ENCODE data around the gene PGLYRP2. TPM values are rescaled to one million over a fixed set of nuclear protein-coding genes. Genes with fewer than 3 reads are reported as not detected.

PGLYRP2 gene
- total and polyA plus RNA-seq, 2 donors (not counting 1 experiment from before 2014, with no cell fraction given), result not detected

DNA sequence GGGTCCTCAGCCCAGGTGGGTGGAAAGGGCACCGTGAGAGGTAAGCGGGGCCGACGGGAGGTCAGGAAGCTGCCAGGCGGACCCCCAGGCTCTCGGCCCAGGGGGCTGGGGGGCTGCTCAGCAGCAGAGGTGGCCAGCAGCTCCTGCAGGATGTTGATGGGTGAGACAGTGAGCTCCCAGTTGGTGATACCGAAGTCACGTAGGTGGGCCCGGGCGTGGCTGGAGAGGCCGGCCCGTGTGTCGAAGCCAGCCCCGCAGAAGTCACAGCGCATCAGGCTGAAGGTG lies 42.5 kb downstream of the PGLYRP2 start:
- Histone ChIP-seq H3K27me3 (ENCODE audit: control insufficient read depth, insufficient read depth, low read length) (no peaks in the 10 kb centered on the region), H2AFZ (ENCODE audit: low read length) (no peak overlapping the region), H3K4me3 (replicated peaks in 1 of 4; ENCODE audit: control extremely low read depth in 1 of 4, insufficient read depth in 1 of 4, low read depth in 3 of 4, low read length in 4 of 4) (no peak overlapping the region), H3K27ac (ENCODE audit: insufficient read depth, low read length) (no peak overlapping the region), H4K20me1 (ENCODE audit: control insufficient read depth, extremely low read depth, insufficient read depth, low read length) (no peaks in the 10 kb centered on the region), H3K9ac (ENCODE audit: insufficient read depth, low read length) (no peak overlapping the region), H3K4me1 (ENCODE audit: control insufficient read depth, extremely low read depth, insufficient read depth, low read length) (peaks cover 2% of the 10 kb centered on the region), H3K79me2 (ENCODE audit: control insufficient read depth, insufficient read depth, low read length) (peaks cover 4% of the 10 kb centered on the region), H3K9me3 (ENCODE audit: control insufficient read depth, insufficient read depth, low read depth, low read length) (no peaks in the 10 kb centered on the region), H3K36me3 (ENCODE audit: control insufficient read depth, insufficient read depth, low read length) (no peaks in the 10 kb centered on the region), H3K4me2 (ENCODE audit: extremely low read depth, insufficient read depth, low read length) (no peak overlapping the region)
- DNase-seq (ENCODE audit: low read depth in 2 of 2), result no peak
- TF ChIP-seq EZH2 (IDR thresholded peaks at IDR 0.05; ENCODE audit: low read length, missing control alignments), result no peak
- TF ChIP-seq, protein P1, sequence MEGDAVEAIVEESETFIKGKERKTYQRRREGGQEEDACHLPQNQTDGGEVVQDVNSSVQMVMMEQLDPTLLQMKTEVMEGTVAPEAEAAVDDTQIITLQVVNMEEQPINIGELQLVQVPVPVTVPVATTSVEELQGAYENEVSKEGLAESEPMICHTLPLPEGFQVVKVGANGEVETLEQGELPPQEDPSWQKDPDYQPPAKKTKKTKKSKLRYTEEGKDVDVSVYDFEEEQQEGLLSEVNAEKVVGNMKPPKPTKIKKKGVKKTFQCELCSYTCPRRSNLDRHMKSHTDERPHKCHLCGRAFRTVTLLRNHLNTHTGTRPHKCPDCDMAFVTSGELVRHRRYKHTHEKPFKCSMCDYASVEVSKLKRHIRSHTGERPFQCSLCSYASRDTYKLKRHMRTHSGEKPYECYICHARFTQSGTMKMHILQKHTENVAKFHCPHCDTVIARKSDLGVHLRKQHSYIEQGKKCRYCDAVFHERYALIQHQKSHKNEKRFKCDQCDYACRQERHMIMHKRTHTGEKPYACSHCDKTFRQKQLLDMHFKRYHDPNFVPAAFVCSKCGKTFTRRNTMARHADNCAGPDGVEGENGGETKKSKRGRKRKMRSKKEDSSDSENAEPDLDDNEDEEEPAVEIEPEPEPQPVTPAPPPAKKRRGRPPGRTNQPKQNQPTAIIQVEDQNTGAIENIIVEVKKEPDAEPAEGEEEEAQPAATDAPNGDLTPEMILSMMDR (conservative IDR thresholded peaks at IDR 0.05 in 1 of 2, IDR thresholded peaks at IDR 0.05 in 1 of 2; ENCODE audit: low read depth in 1 of 2, low read length in 2 of 2), result no peak

DNA sequence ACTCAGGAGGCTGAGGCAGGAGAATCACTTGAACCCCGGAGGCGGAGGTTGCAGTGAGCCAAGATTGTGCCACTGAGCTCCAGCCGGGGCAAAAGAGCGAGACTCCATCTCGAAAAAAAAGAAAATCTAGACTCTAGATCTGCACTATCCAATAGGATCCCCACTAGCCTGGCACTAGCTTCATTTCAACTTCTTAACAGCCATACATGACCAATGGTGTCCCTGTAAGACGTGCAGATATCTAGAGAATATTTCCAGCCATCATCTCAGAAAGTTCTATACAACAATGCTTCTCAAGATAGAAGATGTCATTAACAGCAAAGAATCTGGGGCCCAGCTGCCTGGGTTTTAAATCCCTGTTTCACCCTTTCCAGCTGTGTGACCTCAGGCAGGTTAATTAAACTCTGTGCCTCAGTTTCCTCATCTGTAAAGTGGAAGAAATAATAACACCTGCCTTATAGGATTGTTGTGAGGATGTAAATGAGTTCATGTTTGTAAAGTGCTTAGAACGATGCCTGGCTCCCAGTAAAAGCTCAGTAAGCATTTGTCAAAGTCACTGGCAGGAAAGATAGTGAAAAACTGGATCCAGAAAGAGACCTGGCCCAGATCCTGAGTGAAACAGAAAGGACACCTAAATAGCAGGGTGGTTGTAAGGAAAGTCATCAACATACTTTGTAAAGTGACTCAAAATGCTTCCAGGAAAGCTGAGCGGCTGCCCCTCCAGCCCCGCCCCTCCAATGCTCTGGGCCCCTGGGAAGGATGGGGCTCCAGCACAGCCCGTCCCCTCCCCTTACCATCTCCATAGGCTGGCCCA lies 43.1 kb downstream of the PGLYRP2 start:
- Histone ChIP-seq H4K20me1 (ENCODE audit: control insufficient read depth, extremely low read depth, insufficient read depth, low read length) (no peaks in the 10 kb centered on the region), H3K4me1 (ENCODE audit: control insufficient read depth, extremely low read depth, insufficient read depth, low read length) (peaks cover 5% of the 10 kb centered on the region), H3K9me3 (ENCODE audit: control insufficient read depth, insufficient read depth, low read depth, low read length) (no peaks in the 10 kb centered on the region), H2AFZ (ENCODE audit: low read length) (no peak overlapping the region), H3K27ac (ENCODE audit: insufficient read depth, low read length) (no peak overlapping the region), H3K79me2 (ENCODE audit: control insufficient read depth, insufficient read depth, low read length) (peaks cover 10% of the 10 kb centered on the region), H3K9ac (ENCODE audit: insufficient read depth, low read length) (no peak overlapping the region), H3K4me2 (ENCODE audit: extremely low read depth, insufficient read depth, low read length) (no peak overlapping the region), H3K27me3 (ENCODE audit: control insufficient read depth, insufficient read depth, low read length) (no peaks in the 10 kb centered on the region), H3K4me3 (replicated peaks in 1 of 4; ENCODE audit: control extremely low read depth in 1 of 4, insufficient read depth in 1 of 4, low read depth in 3 of 4, low read length in 4 of 4) (no peak overlapping the region), H3K36me3 (ENCODE audit: control insufficient read depth, insufficient read depth, low read length) (no peaks in the 10 kb centered on the region)
- DNase-seq (ENCODE audit: low read depth in 2 of 2), result peak in 1 of 2 donors; percentile 48
- TF ChIP-seq EZH2 (IDR thresholded peaks at IDR 0.05; ENCODE audit: low read length, missing control alignments), result no peak
- TF ChIP-seq, protein P1 (conservative IDR thresholded peaks at IDR 0.05 in 1 of 2, IDR thresholded peaks at IDR 0.05 in 1 of 2; ENCODE audit: low read depth in 1 of 2, low read length in 2 of 2), result no peak

DNA sequence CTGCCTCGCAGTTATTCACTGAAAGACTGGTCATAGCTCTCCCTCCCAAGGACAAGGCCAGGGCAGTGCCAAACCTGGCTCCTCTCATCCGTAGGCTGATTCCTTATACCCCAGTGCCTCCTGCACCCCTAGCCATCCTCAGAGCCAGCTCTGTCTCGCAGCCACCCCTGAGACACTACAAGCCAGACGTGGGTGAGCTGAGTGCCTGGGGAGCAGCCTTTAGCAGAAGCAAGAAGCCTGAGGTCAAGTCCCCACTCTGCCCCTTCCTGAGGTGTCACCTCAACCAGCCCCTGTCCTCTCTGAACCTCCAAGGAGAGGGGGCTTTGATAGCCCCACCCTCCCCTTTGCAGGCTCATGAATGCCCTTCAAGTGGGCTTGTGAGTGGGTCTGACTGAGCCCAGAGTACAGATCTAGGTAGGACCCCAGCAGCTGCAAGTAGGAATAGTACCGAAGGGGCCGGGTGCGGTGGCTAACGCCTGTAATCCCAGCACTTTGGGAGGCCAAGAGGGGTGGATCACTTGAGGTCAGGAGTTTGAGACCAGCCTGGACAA lies 45.7 kb downstream of the PGLYRP2 start:
- no peak for DNase-seq (ENCODE audit: low read depth in 2 of 2)
- Histone ChIP-seq H3K27me3 (ENCODE audit: control insufficient read depth, insufficient read depth, low read length) (no peaks in the 10 kb centered on the region), H3K27ac (ENCODE audit: insufficient read depth, low read length) (no peak overlapping the region), H3K4me2 (ENCODE audit: extremely low read depth, insufficient read depth, low read length) (peak overlapping the region; percentile 17), H2AFZ (ENCODE audit: low read length) (peak overlapping the region; percentile 50), H3K79me2 (ENCODE audit: control insufficient read depth, insufficient read depth, low read length) (peaks cover 35% of the 10 kb centered on the region), H3K36me3 (ENCODE audit: control insufficient read depth, insufficient read depth, low read length) (peaks cover 5% of the 10 kb centered on the region), H3K9ac (ENCODE audit: insufficient read depth, low read length) (no peak overlapping the region), H3K4me3 (replicated peaks in 1 of 4; ENCODE audit: control extremely low read depth in 1 of 4, insufficient read depth in 1 of 4, low read depth in 3 of 4, low read length in 4 of 4) (peak overlapping the region in 2 of 4 experiments; percentile 73 to 78), H3K9me3 (ENCODE audit: control insufficient read depth, insufficient read depth, low read depth, low read length) (no peaks in the 10 kb centered on the region), H3K4me1 (ENCODE audit: control insufficient read depth, extremely low read depth, insufficient read depth, low read length) (peaks cover 9% of the 10 kb centered on the region), H4K20me1 (ENCODE audit: control insufficient read depth, extremely low read depth, insufficient read depth, low read length) (no peaks in the 10 kb centered on the region)
- TF ChIP-seq, protein P1 (conservative IDR thresholded peaks at IDR 0.05 in 1 of 2, IDR thresholded peaks at IDR 0.05 in 1 of 2; ENCODE audit: low read depth in 1 of 2, low read length in 2 of 2), result no peak
- no peak for TF ChIP-seq EZH2 (IDR thresholded peaks at IDR 0.05; ENCODE audit: low read length, missing control alignments)

All from fibroblast of lung (primary cell).